Stomach (tissue), 4 donors: ENCODE results near the gene INTS1.

Experiments
- CTCF ChIP-seq, 7 experiments: fragments of 450-650 bp in 4 of 7; fragments of 200-600 bp in 3 of 7; sonication (generic) in 3 of 7; IDR thresholded peaks; one replicate each; pipeline ENCODE4 v1.5.1; 2016 to 2019; ENCODE audit warnings: antibody characterized with exemption in 7 of 7, control low read depth in 2 of 7, mild to moderate bottlenecking in 1 of 7
- POLR2AphosphoS5 ChIP-seq, 3 donors: sonication (generic); formaldehyde crosslinking; IDR thresholded peaks; one replicate each; pipeline ENCODE4 v1.6.1; 2016; ENCODE audit warnings: antibody characterized with exemption in 3 of 3

GRCh38 chr7:1452205-1452604, 52.0 kb downstream of the INTS1 start:
- TF ChIP-seq CTCF (IDR thresholded peaks at IDR 0.05): no peak
- no peak for TF ChIP-seq POLR2AphosphoS5 (IDR thresholded peaks at IDR 0.05)
